AG09319 (cell line): Measurements from ENCODE around the gene TEX54.
"Not testable (repeated sequence)": the region's sequence is repeated elsewhere in the genome, so short reads cannot be mapped to it uniquely, and the experiment has no call there.

Experiments
- DNase-seq: peaks from one replicate; pipeline ENCODE4 v3.0.0-alpha.2; 2010; ENCODE audit warnings: low read depth; ENCODE audit errors: extremely low read depth
- CTCF ChIP-seq: IDR thresholded peaks from 2 replicates; pipeline ENCODE4 v1.5.1; 2011; ENCODE audit warnings: low read depth, mild to moderate bottlenecking, inconsistent platforms, low read length, moderate library complexity

TEX54 gene

GRCh38 chr11:62835336-62835735 lies 2.7 kb upstream of the TEX54 start:
- no peak for DNase-seq

GRCh38 chr11:62831520-62832335 lies 913 bp downstream of the TEX54 start, which contains the start of gene STX5:
Gene STX5, minus strand, starts transcription at chr11:62832051. Its CDS starts 808 bp downstream, at chr11:62831243.
- TF ChIP-seq CTCF, result no peak
- peak; percentile 96 for DNase-seq

More at GRCh38 chr11:62835336-62835735, 2.7 kb upstream of the TEX54 start:
- no peak for TF ChIP-seq CTCF

- TF ChIP-seq CTCF, result no peak
- DNase-seq, result no peak
These were observed 1.6 kb downstream of the TEX54 start for GRCh38 chr11:62830904-62831519.

DNA sequence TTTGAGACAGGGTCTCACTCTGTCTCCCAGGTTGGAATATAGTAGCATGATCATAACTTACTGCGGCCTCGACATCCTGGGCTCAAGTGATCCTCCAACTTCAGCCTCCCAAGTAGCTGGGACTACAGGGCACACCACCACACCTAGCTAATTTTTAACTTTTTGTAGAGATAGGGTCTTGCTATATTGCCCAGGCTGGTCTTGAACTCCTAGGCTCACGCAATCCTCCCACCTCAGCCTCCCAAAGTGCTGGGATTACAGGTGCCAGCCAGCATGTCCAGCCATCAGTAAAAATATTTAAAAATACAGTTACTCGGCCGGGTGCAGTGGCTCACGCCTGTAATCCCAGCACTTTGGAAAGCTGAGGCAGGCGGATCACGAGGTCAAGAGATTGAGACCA lies 4.5 kb downstream of the TEX54 start:
- DNase-seq, result not testable (repeated sequence)

- no peak for TF ChIP-seq CTCF
- no peak for DNase-seq
These were observed 9.0 kb downstream of the TEX54 start for GRCh38 chr11:62823677-62824076.

DNA sequence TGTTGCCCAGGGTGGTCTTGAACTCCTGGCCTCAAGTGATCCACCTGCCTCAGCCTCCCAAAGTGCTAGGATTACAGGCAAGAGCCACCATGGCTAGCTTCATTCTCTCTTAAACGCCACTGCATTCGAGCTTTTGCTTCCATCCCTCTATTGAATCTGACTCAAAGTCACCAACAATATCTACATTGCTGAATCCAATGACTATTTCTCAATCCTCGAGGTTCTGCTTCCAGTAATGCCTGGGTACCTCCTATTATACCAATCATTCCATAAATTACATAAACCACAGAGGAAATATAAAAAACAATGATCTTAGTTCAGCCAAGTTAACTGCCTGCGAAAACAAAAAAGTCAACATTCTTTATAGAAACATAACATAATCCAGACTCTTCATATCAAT lies 15.5 kb downstream of the TEX54 start:
- TF ChIP-seq CTCF, result no peak
- DNase-seq, result no peak

GRCh38 chr11:62816557-62816956 lies 16.1 kb downstream of the TEX54 start:
- no peak for TF ChIP-seq CTCF
- no peak for DNase-seq
